Anterior cingulate cortex (tissue), 58 donors: Measurements from ENCODE around the gene EIF4E3.

Source experiments
- DNase-seq, 58 donors: peaks; one replicate each; lab custom pipeline; 2025; lab: John Stamatoyannopoulos, UW

Gene EIF4E3

DNA sequence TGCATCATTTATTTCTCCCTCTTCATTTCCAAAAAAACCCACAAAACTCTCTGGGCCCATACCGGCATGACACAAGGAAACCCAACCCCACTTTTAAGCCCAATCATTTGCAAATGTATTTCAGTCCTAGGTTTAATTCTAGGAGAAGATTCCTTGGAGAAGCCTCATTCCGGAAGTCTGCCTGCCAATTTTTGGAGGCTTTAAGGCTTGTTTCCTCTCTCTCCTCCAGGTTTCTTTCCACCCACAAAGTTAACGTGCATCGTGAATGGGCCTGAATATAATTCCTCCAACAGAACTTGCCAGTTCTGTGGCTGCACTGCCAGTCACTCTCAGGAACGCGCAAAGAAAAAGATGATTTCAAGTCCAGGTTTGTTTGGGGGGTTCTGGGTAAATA is 71.8 kb downstream of the EIF4E3 start:
- DNase-seq, result peak in 1 of 58 donors; percentile 10

GRCh38 chr3:71652781-71653413 is 72.3 kb downstream of the EIF4E3 start:
- DNase-seq, result peak in 19 of 58 donors; percentile 3 to 58 (median 13)

- DNase-seq, result no peak
Measured at GRCh38 chr3:71651625-71652024, 73.6 kb downstream of the EIF4E3 start.

- no peak for DNase-seq
Measured at GRCh38 chr3:71650372-71650771, 74.8 kb downstream of the EIF4E3 start.

- DNase-seq, result no peak
Measured at GRCh38 chr3:71649757-71650156, 75.4 kb downstream of the EIF4E3 start.

GRCh38 chr3:71647751-71648150 is 77.5 kb downstream of the EIF4E3 start:
- no peak for DNase-seq

DNA sequence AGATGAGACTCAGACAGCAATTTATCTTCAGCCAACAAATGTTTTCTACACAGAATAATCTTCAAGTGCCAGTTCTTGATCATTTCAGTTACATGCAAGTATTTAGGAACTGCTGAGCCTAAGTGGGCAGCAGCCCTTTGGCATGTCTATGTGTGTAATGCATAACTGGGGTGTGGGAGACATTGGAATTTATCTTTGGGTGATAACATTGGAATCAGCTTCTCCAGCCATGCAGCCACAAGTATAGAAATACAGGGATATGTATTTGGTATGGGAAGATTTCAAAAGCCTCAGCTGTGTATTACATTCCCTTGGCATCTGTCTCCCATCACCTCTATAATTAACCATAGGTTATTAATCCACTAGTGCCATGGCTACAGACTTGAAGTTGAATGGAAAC is 78.2 kb downstream of the EIF4E3 start:
- no peak for DNase-seq

DNA sequence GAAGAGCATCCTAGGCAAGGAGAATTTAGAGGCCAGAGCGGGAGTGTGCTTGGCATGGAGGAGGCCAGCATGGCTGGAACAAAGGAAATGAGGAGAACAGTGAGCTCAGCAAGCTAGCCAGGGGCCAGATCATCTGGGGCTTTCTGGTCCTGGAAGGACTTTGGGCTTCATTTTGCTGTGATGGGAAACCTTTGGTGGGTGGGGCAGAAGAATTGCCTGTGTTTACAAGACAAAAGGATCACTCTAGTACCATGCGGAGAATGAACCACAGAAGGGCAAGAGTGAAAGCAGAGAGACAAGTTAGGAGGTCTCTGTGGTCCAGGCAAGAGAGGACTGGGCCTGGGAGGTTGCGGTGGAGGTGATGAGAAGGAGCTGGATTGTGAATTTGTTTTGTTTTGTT is 80.1 kb downstream of the EIF4E3 start:
- DNase-seq, result no peak

GRCh38 chr3:71641674-71642073 is 83.5 kb downstream of the EIF4E3 start:
- no peak for DNase-seq

- no peak for DNase-seq
Measured at GRCh38 chr3:71640331-71640983, 84.7 kb downstream of the EIF4E3 start.

DNA sequence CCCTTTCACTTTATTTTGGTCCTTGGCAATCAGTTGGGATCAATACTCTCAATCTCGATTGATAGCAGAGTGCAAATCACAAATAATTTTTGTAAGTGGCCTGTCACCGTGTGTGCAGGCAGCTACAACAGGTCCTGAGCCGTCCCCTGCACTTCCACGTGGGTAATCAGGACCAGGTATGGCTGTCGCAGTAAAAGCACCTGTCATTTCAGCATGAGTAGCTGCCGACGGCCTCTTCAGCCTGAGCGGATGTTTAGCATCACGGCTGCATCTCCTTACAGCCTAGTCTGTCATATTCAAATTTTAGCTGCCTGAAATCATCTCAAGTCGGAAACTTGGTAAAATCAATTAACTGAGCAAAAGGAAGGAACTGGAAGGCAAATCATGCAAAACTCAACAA is 88.7 kb downstream of the EIF4E3 start:
- DNase-seq, result no peak

- DNase-seq, result no peak
Measured at GRCh38 chr3:71636001-71636400, 89.2 kb downstream of the EIF4E3 start.

- no peak for DNase-seq
Measured at GRCh38 chr3:71634671-71635070, 90.5 kb downstream of the EIF4E3 start.

GRCh38 chr3:71629711-71630110 is 95.5 kb downstream of the EIF4E3 start:
- no peak for DNase-seq

DNA sequence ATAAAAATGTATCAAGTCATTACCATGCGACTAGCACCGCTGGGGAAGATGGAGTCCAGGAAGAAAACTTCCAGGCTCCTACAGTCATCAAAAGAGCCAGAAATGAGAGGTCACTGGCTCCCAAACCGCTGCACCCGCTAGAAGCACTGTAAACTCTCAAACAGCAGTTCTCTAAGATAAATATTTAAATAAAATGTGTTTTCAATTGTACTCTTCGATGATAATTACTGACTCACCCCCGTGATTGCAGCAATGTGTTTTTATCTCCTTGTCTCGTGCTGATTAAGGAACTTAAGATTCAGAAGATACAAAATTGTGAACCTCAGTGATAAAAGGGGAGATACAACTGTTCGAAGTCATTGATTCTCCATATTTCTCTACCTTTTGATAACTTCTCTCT is 95.9 kb downstream of the EIF4E3 start:
- no peak for DNase-seq

DNA sequence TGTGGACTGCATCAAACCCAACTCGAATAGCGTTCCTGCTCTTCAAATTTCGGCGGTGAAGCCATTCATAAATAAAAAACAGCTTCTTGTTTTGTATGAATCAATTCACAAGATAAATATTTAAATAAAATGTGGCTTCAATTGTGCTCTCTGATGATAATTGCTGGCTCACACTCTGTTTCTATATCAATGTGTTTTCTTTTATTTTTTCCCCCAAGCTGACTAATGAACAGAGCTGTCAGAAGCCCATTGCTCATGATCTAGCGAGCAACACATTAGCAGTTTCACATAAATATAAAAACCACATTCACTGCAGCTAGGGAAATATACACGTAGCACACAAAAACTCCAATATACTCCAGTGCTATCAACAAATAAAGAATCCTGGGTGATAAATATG is 96.7 kb downstream of the EIF4E3 start:
- no peak for DNase-seq

GRCh38 chr3:71625676-71626075 is 99.5 kb downstream of the EIF4E3 start:
- DNase-seq, result no peak
